Neutrophil (primary cell): ENCODE results near the gene SLC9A9.
A peak's percentile ranks its signal among the peaks of the same experiment; 100 is the strongest.
"Not testable (repeated sequence)": the region's sequence is repeated elsewhere in the genome, so short reads cannot be mapped to it uniquely, and the experiment has no call there.

Experiments
- H3K27ac ChIP-seq: fragments of 200-600 bp; sonication (generic); 2 replicates; pipeline ENCODE4 v1.5.1; 2016; ENCODE audit warnings: mild to moderate bottlenecking, moderate library complexity
- H3K27me3 ChIP-seq: fragments of 200-600 bp; sonication (generic); 2 replicates; pipeline ENCODE4 v1.6.0; 2016; ENCODE audit warnings: mild to moderate bottlenecking
- H3K36me3 ChIP-seq: fragments of 200-600 bp; sonication (generic); 2 replicates; pipeline ENCODE4 v1.5.1; 2017
- H3K4me1 ChIP-seq, 2 experiments: fragments of 200-600 bp in 1 of 2; sonication (generic) in 1 of 2; 1 replicate in 1 of 2; 2 replicates in 1 of 2; pipeline versions ENCODE4 v1.5.1 to v1.6.1; 2013 to 2016; ENCODE audit warnings: low read depth in 1 of 2, low read length in 1 of 2, mild to moderate bottlenecking in 1 of 2, moderate library complexity in 1 of 2; ENCODE audit not compliant: control insufficient read depth in 1 of 2, insufficient read depth in 1 of 2
- H3K4me3 ChIP-seq, 2 experiments: fragments of 200-600 bp in 1 of 2; sonication (generic) in 1 of 2; 1 replicate in 1 of 2; 2 replicates in 1 of 2; pipeline ENCODE4 v1.5.1; 2013 to 2016; ENCODE audit warnings: low read depth in 1 of 2, low read length in 1 of 2, mild to moderate bottlenecking in 1 of 2, moderate library complexity in 1 of 2
- H3K9me3 ChIP-seq: fragments of 200-600 bp; sonication (generic); 2 replicates; pipeline ENCODE4 v1.5.1; 2016
- TF ChIP-seq, protein P1 (sequence below): fragments of 200-600 bp; sonication (generic); IDR thresholded peaks from 2 replicates; pipeline ENCODE4 v1.5.1; 2016; ENCODE audit warnings: antibody characterized with exemption

Gene SLC9A9

DNA sequence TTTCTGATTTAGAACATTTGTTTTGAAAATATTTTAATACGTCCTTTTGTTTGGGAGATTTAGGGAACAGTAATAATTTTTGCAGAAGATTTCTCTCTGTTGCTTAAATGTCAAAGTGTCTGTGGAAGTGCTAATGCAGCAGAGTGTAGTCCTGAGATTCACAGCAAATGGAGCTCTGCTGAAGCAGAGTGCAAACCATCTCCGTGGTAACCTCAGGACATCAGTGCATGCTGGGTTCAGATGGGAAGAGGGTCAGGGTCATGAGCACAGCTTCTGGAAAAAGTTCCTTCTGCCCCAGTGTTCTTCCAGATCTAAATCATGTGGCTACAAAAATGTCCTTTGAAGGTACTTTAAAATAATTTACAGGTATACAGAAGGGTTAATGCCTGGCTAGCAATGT, 39.9 kb upstream of the SLC9A9 start:
- TF ChIP-seq, protein P1, sequence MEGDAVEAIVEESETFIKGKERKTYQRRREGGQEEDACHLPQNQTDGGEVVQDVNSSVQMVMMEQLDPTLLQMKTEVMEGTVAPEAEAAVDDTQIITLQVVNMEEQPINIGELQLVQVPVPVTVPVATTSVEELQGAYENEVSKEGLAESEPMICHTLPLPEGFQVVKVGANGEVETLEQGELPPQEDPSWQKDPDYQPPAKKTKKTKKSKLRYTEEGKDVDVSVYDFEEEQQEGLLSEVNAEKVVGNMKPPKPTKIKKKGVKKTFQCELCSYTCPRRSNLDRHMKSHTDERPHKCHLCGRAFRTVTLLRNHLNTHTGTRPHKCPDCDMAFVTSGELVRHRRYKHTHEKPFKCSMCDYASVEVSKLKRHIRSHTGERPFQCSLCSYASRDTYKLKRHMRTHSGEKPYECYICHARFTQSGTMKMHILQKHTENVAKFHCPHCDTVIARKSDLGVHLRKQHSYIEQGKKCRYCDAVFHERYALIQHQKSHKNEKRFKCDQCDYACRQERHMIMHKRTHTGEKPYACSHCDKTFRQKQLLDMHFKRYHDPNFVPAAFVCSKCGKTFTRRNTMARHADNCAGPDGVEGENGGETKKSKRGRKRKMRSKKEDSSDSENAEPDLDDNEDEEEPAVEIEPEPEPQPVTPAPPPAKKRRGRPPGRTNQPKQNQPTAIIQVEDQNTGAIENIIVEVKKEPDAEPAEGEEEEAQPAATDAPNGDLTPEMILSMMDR: no peak
- Histone ChIP-seq H3K9me3 (no peaks in the 10 kb centered on the region), H3K27me3 (no peaks in the 10 kb centered on the region)

DNA sequence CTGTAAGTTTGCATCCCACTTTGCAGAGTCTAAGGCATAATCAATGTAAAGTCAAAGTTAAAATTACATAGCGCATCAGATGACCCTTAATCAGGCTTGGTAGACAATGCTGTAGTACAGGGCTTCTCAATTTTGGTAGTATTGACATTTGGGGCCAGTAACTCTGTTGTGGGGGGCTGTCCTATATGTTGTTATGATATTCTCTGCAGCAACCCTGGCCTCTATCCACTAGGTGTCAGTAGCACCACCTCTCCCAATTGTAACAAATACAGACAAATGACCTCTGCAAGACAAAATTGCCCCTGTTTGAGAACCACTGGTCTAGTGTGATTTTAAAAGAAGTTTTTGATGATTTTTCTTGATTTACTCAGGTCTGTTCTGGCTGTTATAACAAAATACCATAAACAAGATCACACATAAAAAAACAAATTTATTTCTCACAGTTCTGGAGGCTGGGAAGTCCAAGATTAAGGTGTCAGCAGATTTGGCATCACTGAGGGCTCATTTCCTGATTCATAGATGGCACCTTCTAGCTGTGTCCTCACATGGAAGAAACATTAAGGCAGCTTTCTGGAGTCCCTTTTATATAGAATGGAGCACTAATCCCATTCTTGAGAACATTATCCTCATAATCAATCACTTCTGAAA, 37.6 kb upstream of the SLC9A9 start:
- TF ChIP-seq, protein P1: peak; percentile 7

More for the DNA sequence above, 39.9 kb upstream of the SLC9A9 start:
- no peak overlapping the region for H3K27ac ChIP-seq
- no peaks in the 10 kb centered on the region for H3K36me3 ChIP-seq
- no peaks in the 10 kb centered on the region for H3K4me1 ChIP-seq
- no peak overlapping the region for H3K4me3 ChIP-seq

DNA sequence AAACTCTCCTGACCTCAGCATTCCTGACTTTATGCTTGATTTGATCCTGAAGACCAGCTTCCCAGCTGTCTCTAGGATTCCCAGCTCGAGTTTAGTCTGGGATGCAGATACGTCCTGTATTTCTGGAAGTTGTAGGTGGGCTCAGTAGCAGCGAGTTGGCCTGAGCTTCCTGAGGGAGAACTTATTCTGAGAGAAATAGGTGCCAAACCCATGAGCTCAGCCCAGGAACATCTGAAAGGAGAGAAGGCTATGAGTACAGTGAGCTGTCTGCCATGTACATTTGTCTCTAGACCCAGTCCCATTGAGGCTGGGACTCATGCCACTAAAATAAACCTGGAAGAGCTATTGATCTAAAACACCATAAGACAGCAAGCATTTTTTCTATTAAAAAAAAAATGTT, 36.6 kb upstream of the SLC9A9 start:
- Histone ChIP-seq H3K27me3 (no peaks in the 10 kb centered on the region), H3K27ac (no peak overlapping the region), H3K36me3 (no peaks in the 10 kb centered on the region), H3K4me3 (no peak overlapping the region), H3K9me3 (no peaks in the 10 kb centered on the region), H3K4me1 (no peaks in the 10 kb centered on the region)
- TF ChIP-seq, protein P1: no peak

More for the DNA sequence above, 37.6 kb upstream of the SLC9A9 start:
- no peaks in the 10 kb centered on the region for H3K27me3 ChIP-seq
- no peak overlapping the region for H3K4me3 ChIP-seq
- no peaks in the 10 kb centered on the region for H3K36me3 ChIP-seq
- H3K4me1 ChIP-seq: no peaks in the 10 kb centered on the region
- no peak overlapping the region for H3K27ac ChIP-seq
- H3K9me3 ChIP-seq: no peaks in the 10 kb centered on the region

DNA sequence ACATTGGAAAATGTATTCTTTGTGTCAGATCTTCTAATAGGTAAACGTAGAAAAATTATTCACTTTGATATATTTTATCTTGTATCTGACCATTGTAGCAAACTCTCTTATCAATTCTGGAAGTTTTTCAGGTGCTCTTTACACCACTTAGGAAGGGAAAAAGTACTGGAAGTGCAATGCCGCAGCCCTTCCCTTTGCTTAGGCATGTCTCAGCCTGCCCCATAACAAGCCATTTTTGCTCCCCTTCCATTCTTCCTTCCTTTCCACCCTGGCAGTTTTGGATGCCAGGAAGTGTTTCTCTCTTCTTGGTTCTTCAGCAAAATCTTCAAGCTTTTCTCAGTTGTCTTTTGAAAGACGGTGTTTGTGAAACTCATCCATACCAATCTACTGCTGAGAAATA, 34.9 kb upstream of the SLC9A9 start:
- Histone ChIP-seq H3K36me3 (no peaks in the 10 kb centered on the region), H3K4me3 (no peak overlapping the region), H3K27me3 (no peaks in the 10 kb centered on the region), H3K27ac (no peak overlapping the region), H3K9me3 (no peaks in the 10 kb centered on the region), H3K4me1 (no peaks in the 10 kb centered on the region)
- TF ChIP-seq, protein P1: no peak

DNA sequence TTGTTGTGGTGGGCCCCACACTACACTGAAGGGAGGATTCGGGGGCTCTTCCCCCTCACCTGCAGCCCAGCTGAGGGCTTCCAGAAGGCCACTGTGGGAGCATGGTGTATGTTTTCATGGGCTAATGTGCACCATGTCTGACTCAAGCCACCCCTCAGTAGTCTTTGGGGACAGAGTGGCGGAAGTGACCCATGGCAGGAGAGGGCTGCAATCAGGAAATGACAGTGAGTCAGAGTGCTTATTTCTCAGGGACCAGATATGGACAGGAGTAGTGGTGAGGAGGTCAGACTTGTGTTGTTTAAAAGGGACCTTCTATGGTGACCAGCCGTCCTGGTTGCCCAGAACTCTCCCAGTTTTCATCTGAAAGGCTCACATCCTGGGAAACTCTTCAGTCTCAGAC, 32.8 kb upstream of the SLC9A9 start:
- TF ChIP-seq, protein P1: no peak
- Histone ChIP-seq H3K27ac (no peak overlapping the region), H3K27me3 (no peaks in the 10 kb centered on the region), H3K9me3 (no peaks in the 10 kb centered on the region), H3K4me1 (no peaks in the 10 kb centered on the region), H3K36me3 (no peaks in the 10 kb centered on the region), H3K4me3 (no peak overlapping the region)

DNA sequence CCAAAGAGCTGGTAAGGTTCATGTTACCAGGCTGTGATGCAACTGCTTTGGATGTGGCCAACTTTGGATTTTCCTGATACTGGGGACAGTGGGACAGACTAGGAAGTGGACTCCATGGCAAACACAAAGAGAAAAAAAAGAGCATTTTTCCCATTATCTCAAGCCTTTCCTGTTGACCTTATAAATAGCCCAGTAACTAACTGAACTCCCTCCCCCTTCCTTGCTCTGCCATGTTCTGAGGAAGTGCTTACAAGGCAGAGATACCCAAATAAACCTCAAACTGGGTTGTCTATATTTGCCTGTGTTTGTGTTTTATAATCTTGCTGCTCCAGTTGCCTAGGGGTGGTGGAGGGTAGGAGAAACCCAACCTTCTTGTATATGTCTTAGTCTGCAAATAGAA, 27.3 kb upstream of the SLC9A9 start:
- no peaks in the 10 kb centered on the region for H3K36me3 ChIP-seq
- no peaks in the 10 kb centered on the region for H3K27me3 ChIP-seq
- H3K9me3 ChIP-seq: no peaks in the 10 kb centered on the region
- no peak overlapping the region for H3K27ac ChIP-seq
- TF ChIP-seq, protein P1: no peak
- no peak overlapping the region for H3K4me3 ChIP-seq
- no peaks in the 10 kb centered on the region for H3K4me1 ChIP-seq

DNA sequence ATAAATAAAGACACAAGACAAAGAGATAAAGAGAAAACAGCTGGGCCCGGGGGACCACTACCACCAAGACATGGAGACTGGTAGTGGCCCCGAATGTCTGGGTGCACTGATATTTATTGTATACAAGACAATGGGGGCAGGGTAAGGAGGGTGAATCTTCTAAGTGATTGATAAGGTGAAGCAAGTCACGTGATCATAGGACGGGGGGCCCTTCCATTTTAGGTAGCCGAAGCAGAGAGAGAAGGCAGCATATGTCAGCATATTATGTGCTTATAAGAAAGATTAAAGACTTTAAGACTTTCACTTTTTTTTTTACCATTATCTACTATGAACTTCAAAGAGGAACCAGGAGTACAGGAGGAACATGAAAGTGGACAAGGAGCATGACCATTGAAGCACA, 25.3 kb upstream of the SLC9A9 start:
- H3K4me3 ChIP-seq, H3K4me1 ChIP-seq, H3K27ac ChIP-seq, H3K27me3 ChIP-seq, H3K9me3 ChIP-seq, H3K36me3 ChIP-seq: not testable (repeated sequence)
